SK-N-SH (cell line): ENCODE measurements around the gene COL4A4. TPM values are rescaled to one million over a fixed set of nuclear protein-coding genes. Genes with fewer than 3 reads are reported as not detected.
A peak's percentile ranks its signal among the peaks of the same experiment; 100 is the strongest.

ENCODE experiments used
- CTCF ChIA-PET: fragments of 300-600, 350-600 bp; formaldehyde crosslinking; extraction: SDS; loops from one replicate; lab custom pipeline; 2021; lab: Yijun Ruan, JAX
- POLR2A ChIA-PET: fragments of 350-600 bp; sonication (Branson Sonifier 250); formaldehyde crosslinking; extraction: SDS; loops from one replicate; lab custom pipeline; 2020; ENCODE audit warnings: antibody characterized with exemption, inconsistent platforms; lab: Yijun Ruan, JAX
- DNase-seq: peaks from one replicate; pipeline ENCODE4 v3.0.0; 2012
- H2AFZ ChIP-seq: fragments of 200-600 bp; sonication (generic); 2 replicates; pipeline ENCODE4 v1.8.1; 2016; ENCODE audit warnings: antibody characterized with exemption, mild to moderate bottlenecking, low read depth
- H3F3A ChIP-seq: fragments of 200-600 bp; sonication (generic); replicated peaks from 2 replicates; pipeline ENCODE3; 2016; ENCODE audit warnings: antibody characterized with exemption, mild to moderate bottlenecking; ENCODE audit not compliant: insufficient read depth
- H3K27ac ChIP-seq, 2 experiments: fragments of 200-500 bp in 1 of 2; fragments of 200-600 bp in 1 of 2; sonication (Bioruptor generic) in 1 of 2; sonication (generic), shearing (Covaris generic) in 1 of 2; 2 replicates each; pipeline versions ENCODE4 v1.5.1 to v1.6.1; 2014 to 2016; ENCODE audit warnings: low read depth in 2 of 2, inconsistent platforms in 1 of 2, low read length in 1 of 2, mild to moderate bottlenecking in 1 of 2, mixed read lengths in 1 of 2
- H3K27me3 ChIP-seq: fragments of 200-600 bp; sonication (generic), shearing (Covaris generic); 2 replicates; pipeline ENCODE4 v1.6.1; 2016; ENCODE audit warnings: mixed run types; ENCODE audit not compliant: insufficient read depth
- H3K36me3 ChIP-seq, 2 experiments: fragments of 200-500 bp in 1 of 2; fragments of 200-600 bp in 1 of 2; sonication (Bioruptor generic) in 1 of 2; sonication (generic) in 1 of 2; replicated peaks in 1 of 2; 2 replicates each; pipeline versions ENCODE3 to v1.5.1; 2014 to 2016; ENCODE audit warnings: low read length in 1 of 2, mild to moderate bottlenecking in 1 of 2; ENCODE audit not compliant: insufficient read depth in 2 of 2, control insufficient read depth in 1 of 2
- H3K4me1 ChIP-seq, 2 experiments: fragments of 200-500 bp in 1 of 2; fragments of 200-600 bp in 1 of 2; sonication (Bioruptor generic) in 1 of 2; sonication (generic), shearing (Covaris generic) in 1 of 2; 2 replicates each; pipeline versions ENCODE4 v1.5.1 to v1.6.1; 2014 to 2016; ENCODE audit warnings: low read depth in 1 of 2, low read length in 1 of 2, mixed run types in 1 of 2; ENCODE audit not compliant: insufficient read depth in 2 of 2, control insufficient read depth in 1 of 2
- H3K4me2 ChIP-seq: fragments of 200-600 bp; sonication (generic), shearing (Covaris generic); 2 replicates; pipeline ENCODE4 v1.6.1; 2017; ENCODE audit warnings: mixed run types
- H3K4me3 ChIP-seq, 2 experiments: fragments of 200-500 bp in 1 of 2; fragments of 200-600 bp in 1 of 2; sonication (Bioruptor generic) in 1 of 2; sonication (generic), shearing (Covaris generic) in 1 of 2; 2 replicates each; pipeline versions ENCODE4 v1.5.1 to v1.8.1; 2014 to 2016; ENCODE audit warnings: low read depth in 2 of 2, inconsistent platforms in 1 of 2, low read length in 1 of 2, mild to moderate bottlenecking in 1 of 2, mixed read lengths in 1 of 2, moderate library complexity in 1 of 2
- H3K79me2 ChIP-seq: fragments of 200-600 bp; sonication (generic); 2 replicates; pipeline ENCODE4 v1.8.1; 2017; ENCODE audit warnings: mild to moderate bottlenecking; ENCODE audit not compliant: insufficient read depth
- H3K9ac ChIP-seq: fragments of 200-600 bp; sonication (generic); 2 replicates; pipeline ENCODE4 v1.6.1; 2017; ENCODE audit warnings: mixed run types
- H3K9me2 ChIP-seq: fragments of 200-600 bp; sonication (generic); 2 replicates; pipeline ENCODE4 v1.6.1; 2017; ENCODE audit warnings: mixed run types
- H3K9me3 ChIP-seq: fragments of 200-600 bp; sonication (generic); 2 replicates; pipeline ENCODE4 v1.6.1; 2017; ENCODE audit warnings: mixed run types, mild to moderate bottlenecking, moderate library complexity
- H4K20me1 ChIP-seq: fragments of 200-600 bp; sonication (generic); 2 replicates; pipeline ENCODE4 v1.6.1; 2017; ENCODE audit warnings: mild to moderate bottlenecking, mixed run types; ENCODE audit not compliant: insufficient read depth
- CTCF ChIP-seq: fragments of 200-600 bp; sonication (generic); IDR thresholded peaks from 2 replicates; pipeline ENCODE4 v1.6.1; 2017; ENCODE audit warnings: antibody characterized with exemption, mild to moderate bottlenecking, moderate library complexity
- EZH2phosphoT487 ChIP-seq: fragments of 200-600 bp; sonication (generic); IDR thresholded peaks from 2 replicates; pipeline ENCODE4 v1.6.1; 2017; ENCODE audit warnings: low read depth, mixed run types, mild to moderate bottlenecking, antibody characterized with exemption, moderate library complexity, borderline replicate concordance
- FOSL2 ChIP-seq: IDR thresholded peaks from 2 replicates; pipeline ENCODE4 v1.4.0; 2012; ENCODE audit warnings: low read depth, mild to moderate bottlenecking, moderate library complexity, borderline replicate concordance
- FOXJ3 ChIP-seq: sonication (generic); formaldehyde crosslinking; IDR thresholded peaks from 2 replicates; pipeline ENCODE4 v1.5.1; 2020; ENCODE audit warnings: mild to moderate bottlenecking, missing genetic modification reagents
- GABPA ChIP-seq: IDR thresholded peaks from 2 replicates; pipeline ENCODE4 v1.4.0; 2012; ENCODE audit warnings: low read depth, mild to moderate bottlenecking
- IRF3 ChIP-seq: fragments of 150-350 bp; IDR thresholded peaks from 2 replicates; pipeline ENCODE4 v1.6.1; 2016; ENCODE audit warnings: mild to moderate bottlenecking, low read depth, low read length
- JUND ChIP-seq: IDR thresholded peaks from 2 replicates; pipeline ENCODE4 v1.4.0; 2012
- MAX ChIP-seq: IDR thresholded peaks from 2 replicates; pipeline ENCODE4 v1.4.0; 2012; ENCODE audit warnings: low read depth
- MEF2A ChIP-seq: IDR thresholded peaks from 2 replicates; pipeline ENCODE4 v1.4.0; 2012; ENCODE audit warnings: low read depth, borderline replicate concordance
- NFIC ChIP-seq: IDR thresholded peaks from 2 replicates; pipeline ENCODE4 v1.4.0; 2012; ENCODE audit warnings: borderline replicate concordance
- NRF1 ChIP-seq: IDR thresholded peaks from 2 replicates; pipeline ENCODE4 v1.6.1; 2012; ENCODE audit warnings: low read depth, mild to moderate bottlenecking, low read length
- PBX3 ChIP-seq: IDR thresholded peaks from 2 replicates; pipeline ENCODE4; 2012
- POLR2AphosphoS5 ChIP-seq: IDR thresholded peaks from 2 replicates; pipeline ENCODE4 v1.6.1; 2012; ENCODE audit warnings: low read depth, low read length
- RAD21 ChIP-seq: IDR thresholded peaks from 2 replicates; pipeline ENCODE4 v1.6.1; 2012; ENCODE audit warnings: mild to moderate bottlenecking, low read length
- RCOR1 ChIP-seq: fragments of 150-350 bp; IDR thresholded peaks from 2 replicates; pipeline ENCODE4 v1.6.1; 2017; ENCODE audit warnings: antibody characterized with exemption, low read length
- RXRA ChIP-seq: IDR thresholded peaks from 2 replicates; pipeline ENCODE4 v1.4.0; 2012; ENCODE audit warnings: low read depth, mild to moderate bottlenecking, borderline replicate concordance
- SIN3A ChIP-seq: IDR thresholded peaks from 2 replicates; pipeline ENCODE4 v1.6.1; 2012; ENCODE audit warnings: low read depth, mild to moderate bottlenecking, low read length, moderate library complexity, borderline replicate concordance
- SMC3 ChIP-seq: IDR thresholded peaks from 2 replicates; pipeline ENCODE4 v1.6.1; 2012; ENCODE audit warnings: low read depth, low read length, improper control_type of control experiment
- TCF12 ChIP-seq: IDR thresholded peaks from 2 replicates; pipeline ENCODE4 v1.4.0; 2012
- YY1 ChIP-seq: IDR thresholded peaks from 2 replicates; pipeline ENCODE4 v1.4.0; 2012; ENCODE audit warnings: low read depth, mild to moderate bottlenecking
- WGBS: methylation state at CpG from one replicate; pipeline ENCODE4 v1.1.6; 2017; ENCODE audit warnings: low lambda C conversion rate; 5-methylcytosine and 5-hydroxymethylcytosine counted together
- polyA plus RNA-seq, 3 experiments: library from polyadenylated mRNA; depleted of rRNA; stranded (reverse); fragments of >200 nt; gene quantifications; 2 replicates each; pipeline ENCODE4 v1.2.3, GENCODE V29; 2012

COL4A4 gene
- polyA plus RNA-seq, 1 of the 3 experiments (the other 2 are of a cell fraction): not detected

- CTCF ChIA-PET: no interaction called here
- H3K4me1 ChIP-seq: peaks cover 0 to 2% of the 10 kb centered on the region in 2 experiments; a peak in 1 of 4 replicates
- no peak overlapping the region for H3K27ac ChIP-seq
- H2AFZ ChIP-seq: no peak overlapping the region
- H3F3A ChIP-seq: no peaks in the 10 kb centered on the region
- H3K9ac ChIP-seq: no peak overlapping the region
- H3K79me2 ChIP-seq: no peaks in the 10 kb centered on the region
- H3K4me3 ChIP-seq: no peak overlapping the region
- no peaks in the 10 kb centered on the region for H3K9me3 ChIP-seq
- 91% methylated on average over 2 of the region's 2 CpGs for whole genome bisulfite sequencing
- H3K36me3 ChIP-seq: peaks cover 0 to 2% of the 10 kb centered on the region in 2 experiments
- TF ChIP-seq SIN3A (no peak), MEF2A (no peak), SMC3 (no peak)
- H3K4me2 ChIP-seq: no peak overlapping the region
- H3K9me2 ChIP-seq: no peaks in the 10 kb centered on the region
- H4K20me1 ChIP-seq: no peaks in the 10 kb centered on the region
- H3K27me3 ChIP-seq: no peaks in the 10 kb centered on the region
- DNase-seq: no peak
- POLR2A ChIA-PET: no interaction called here
Measured at GRCh38 chr2:226999661-227000060, 164.3 kb downstream of the COL4A4 start.

GRCh38 chr2:226995625-226996041, 168.4 kb downstream of the COL4A4 start:
- Histone ChIP-seq H4K20me1 (no peaks in the 10 kb centered on the region), H3K4me1 (peaks cover 0 to 2% of the 10 kb centered on the region in 2 experiments; a peak in 1 of 4 replicates), H3K9me3 (no peaks in the 10 kb centered on the region), H3K4me3 (no peak overlapping the region; a peak in 1 of 4 replicates), H3K27me3 (no peaks in the 10 kb centered on the region), H3K27ac (no peak overlapping the region), H3K79me2 (no peaks in the 10 kb centered on the region), H3K9me2 (no peaks in the 10 kb centered on the region), H2AFZ (no peak overlapping the region), H3K9ac (no peak overlapping the region), H3K4me2 (no peak overlapping the region), H3K36me3 (peaks cover 0 to 4% of the 10 kb centered on the region in 2 experiments), H3F3A (no peaks in the 10 kb centered on the region)
- WGBS: 73% methylated on average over 15 of the region's 15 CpGs
- ChIA-PET POLR2A (no interaction called here), CTCF (interaction anchor here (1.2 to 2.1 kb wide), 2 partner anchors 10 to 193 kb away, joined by 3 to 10 read pairs; no protein-coding TSS in a partner anchor)
- no peak for DNase-seq
- TF ChIP-seq NFIC (peak; percentile 59), TCF12 (no peak)

- H3K4me2 ChIP-seq: no peak overlapping the region
- WGBS: 77% methylated on average over 4 of the region's 4 CpGs
- TF ChIP-seq SIN3A: no peak
- no peak for TF ChIP-seq RXRA
- no peak for TF ChIP-seq MAX
- TF ChIP-seq RAD21: no peak
- no peak for TF ChIP-seq CTCF
- TF ChIP-seq IRF3: no peak
- TF ChIP-seq FOSL2: no peak
- no peak for TF ChIP-seq RCOR1
- TF ChIP-seq TCF12: no peak
- no peak for TF ChIP-seq GABPA
- TF ChIP-seq SMC3: no peak
- TF ChIP-seq YY1: no peak
- TF ChIP-seq NRF1: no peak
- no peak for TF ChIP-seq PBX3
- no peak for TF ChIP-seq POLR2AphosphoS5
- no peak for TF ChIP-seq JUND
- no peak for TF ChIP-seq FOXJ3 (CRISPR knock-in tag)
- no peak for TF ChIP-seq EZH2phosphoT487
Measured at GRCh38 chr2:226994775-226995174, 169.2 kb downstream of the COL4A4 start.

More at GRCh38 chr2:226994775-226995174, 169.2 kb downstream of the COL4A4 start:
- Histone ChIP-seq H3F3A (no peaks in the 10 kb centered on the region), H3K27ac (no peak overlapping the region), H4K20me1 (no peaks in the 10 kb centered on the region), H3K4me1 (peaks cover 0 to 2% of the 10 kb centered on the region in 2 experiments; a peak in 1 of 4 replicates), H2AFZ (no peak overlapping the region), H3K9me2 (no peaks in the 10 kb centered on the region), H3K9ac (no peak overlapping the region), H3K79me2 (no peaks in the 10 kb centered on the region), H3K4me3 (no peak overlapping the region), H3K27me3 (no peaks in the 10 kb centered on the region), H3K9me3 (no peaks in the 10 kb centered on the region), H3K36me3 (peaks cover 0 to 4% of the 10 kb centered on the region in 2 experiments)
- no peak for DNase-seq
- ChIA-PET CTCF (interaction anchor here (1.2 to 2.1 kb wide), 3 partner anchors 10 to 1105 kb away, joined by 3 to 10 read pairs (median 3); no protein-coding TSS in a partner anchor), POLR2A (no interaction called here)
